Natural killer cell (primary cell): ENCODE results near the gene PRKN. TPM values are rescaled to one million over a fixed set of nuclear protein-coding genes. Genes with fewer than 3 reads are reported as not detected.

Experiments used
- ATAC-seq, 3 donors: fragments of 150-1000 bp in 2 of 3; fragments of 200-7000 bp in 1 of 3; cut with Tn5 transposase; 1 replicate in 1 of 3; 2 replicates in 2 of 3; pipeline ENCODE4 v1.10.0; 2021; ENCODE audit warnings: mild to moderate bottlenecking in 2 of 3, moderate library complexity in 2 of 3
- DNase-seq, 2 donors: peaks; one replicate each; pipeline versions ENCODE4 v3.0.0 to v3.0.0-alpha.2; 2013 to 2021; ENCODE audit warnings: mixed read lengths in 1 of 2
- H3K27ac ChIP-seq: one replicate; pipeline ENCODE4 v1.5.1; 2013; ENCODE audit warnings: mild to moderate bottlenecking, low read length
- H3K27me3 ChIP-seq: one replicate; pipeline ENCODE4 v1.6.1; 2013; ENCODE audit warnings: low read length; ENCODE audit not compliant: control insufficient read depth, insufficient read depth
- H3K36me3 ChIP-seq: one replicate; pipeline ENCODE4 v1.6.1; 2013; ENCODE audit warnings: low read length; ENCODE audit not compliant: control insufficient read depth, insufficient read depth
- H3K4me1 ChIP-seq: one replicate; pipeline ENCODE4 v1.6.1; 2013; ENCODE audit warnings: low read length; ENCODE audit not compliant: control insufficient read depth, insufficient read depth
- H3K4me3 ChIP-seq: one replicate; pipeline ENCODE4 v1.5.1; 2013; ENCODE audit warnings: low read length
- H3K9me3 ChIP-seq: one replicate; pipeline ENCODE4 v1.6.1; 2013; ENCODE audit warnings: low read length; ENCODE audit not compliant: control insufficient read depth, insufficient read depth
- H3K27ac Mint-ChIP-seq, 2 donors: one replicate each; pipeline ENCODE4 v1.8.0; 2022; ENCODE audit warnings: mild to moderate bottlenecking in 2 of 2, mixed read lengths in 2 of 2, moderate library complexity in 1 of 2
- H3K27me3 Mint-ChIP-seq, 2 donors: one replicate each; pipeline ENCODE4 v1.8.0; 2022; ENCODE audit warnings: low read depth in 2 of 2, mixed read lengths in 2 of 2
- H3K36me3 Mint-ChIP-seq: one replicate; pipeline ENCODE4 v1.8.0; 2022; ENCODE audit warnings: mixed read lengths
- H3K4me1 Mint-ChIP-seq, 2 donors: one replicate each; pipeline ENCODE4 v1.8.0; 2022; ENCODE audit warnings: mixed read lengths in 2 of 2
- H3K4me3 Mint-ChIP-seq: one replicate; pipeline ENCODE4 v1.8.0; 2022; ENCODE audit warnings: mild to moderate bottlenecking, moderate library complexity, mixed read lengths
- H3K9me3 Mint-ChIP-seq, 2 donors: one replicate each; pipeline ENCODE4 v1.8.0; 2022; ENCODE audit warnings: mixed read lengths in 2 of 2
- WGBS: methylation state at CpG from one replicate; pipeline ENCODE4 v1.1.7; 2013; ENCODE audit warnings: missing lambda C conversion rate; ENCODE audit not compliant: insufficient coverage; 5-methylcytosine and 5-hydroxymethylcytosine counted together
- intact Hi-C: fragments of 100-400 bp; cut with micrococcal nuclease; formaldehyde crosslinking; loops from one replicate; pipeline ENCODE4 v1.14.2; 2022
- total RNA-seq, 4 donors: library from RNA; stranded (reverse); fragments of 120-200 nt in 1 of 4; gene quantifications; one replicate each; pipeline versions ENCODE4 v1.2.3 to v1.2.4, GENCODE V29; 2013 to 2022
- TF ChIP-seq, protein P1 (sequence below): fragments of 200-600 bp; IDR thresholded peaks from one replicate; pipeline ENCODE4 v1.8.0; 2022; ENCODE audit warnings: antibody characterized with exemption

Gene PRKN
- total RNA-seq, 3 donors from 2014 or later (not counting 1 experiment from before 2014, with no cell fraction given): 1.4 to 1.9 (median 1.9) TPM

DNA sequence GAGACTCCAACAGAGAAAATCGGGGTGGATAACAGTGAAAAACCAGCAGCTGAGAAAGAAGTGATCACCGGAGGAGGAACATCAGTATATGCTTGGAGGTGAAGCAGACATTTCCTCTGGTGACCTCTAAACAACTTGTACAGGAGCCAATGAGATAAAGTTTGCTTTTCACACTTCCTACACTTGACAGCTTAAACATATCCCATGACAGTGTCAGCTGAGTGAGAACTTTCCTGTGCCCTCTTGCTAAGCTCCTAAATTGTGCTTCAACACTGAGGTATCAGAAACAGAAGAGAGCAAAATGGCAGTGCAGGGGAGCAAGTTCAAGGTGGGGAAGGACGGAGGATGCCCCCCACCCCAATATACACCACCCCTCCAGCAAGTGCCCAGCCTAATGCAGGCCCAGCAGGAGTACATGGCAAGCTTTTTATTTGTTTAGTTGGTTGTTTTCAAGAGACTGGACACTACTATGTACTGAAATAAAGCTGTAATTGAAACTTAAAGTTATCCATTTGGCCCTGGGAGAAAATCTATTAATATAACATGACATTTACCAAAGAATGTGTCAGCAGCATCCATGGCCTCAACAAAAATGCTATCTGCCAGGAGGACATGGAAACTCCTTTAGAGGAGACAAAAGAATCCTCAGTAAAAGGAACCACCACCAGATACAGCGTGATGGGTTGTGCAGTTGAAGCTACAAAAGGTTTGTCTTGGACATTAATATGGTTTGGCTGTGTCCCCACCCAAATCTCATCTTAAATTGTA, 540.2 kb downstream of the PRKN start:
- ATAC-seq: no peak
- no peaks in the 10 kb centered on the region for H3K36me3 Mint-ChIP-seq
- peaks cover 2 to 3% of the 10 kb centered on the region in 2 donors for H3K9me3 Mint-ChIP-seq
- intact Hi-C loops: no loop called here
- H3K27me3 Mint-ChIP-seq: no peaks in the 10 kb centered on the region
- H3K4me3 ChIP-seq: no peak overlapping the region
- no peak overlapping the region for H3K27ac ChIP-seq
- no peaks in the 10 kb centered on the region for H3K9me3 ChIP-seq
- no peak for DNase-seq
- 68% methylated on average over 2 of the region's 4 CpGs for WGBS
- H3K27ac Mint-ChIP-seq: no peak overlapping the region
- TF ChIP-seq, protein P1, sequence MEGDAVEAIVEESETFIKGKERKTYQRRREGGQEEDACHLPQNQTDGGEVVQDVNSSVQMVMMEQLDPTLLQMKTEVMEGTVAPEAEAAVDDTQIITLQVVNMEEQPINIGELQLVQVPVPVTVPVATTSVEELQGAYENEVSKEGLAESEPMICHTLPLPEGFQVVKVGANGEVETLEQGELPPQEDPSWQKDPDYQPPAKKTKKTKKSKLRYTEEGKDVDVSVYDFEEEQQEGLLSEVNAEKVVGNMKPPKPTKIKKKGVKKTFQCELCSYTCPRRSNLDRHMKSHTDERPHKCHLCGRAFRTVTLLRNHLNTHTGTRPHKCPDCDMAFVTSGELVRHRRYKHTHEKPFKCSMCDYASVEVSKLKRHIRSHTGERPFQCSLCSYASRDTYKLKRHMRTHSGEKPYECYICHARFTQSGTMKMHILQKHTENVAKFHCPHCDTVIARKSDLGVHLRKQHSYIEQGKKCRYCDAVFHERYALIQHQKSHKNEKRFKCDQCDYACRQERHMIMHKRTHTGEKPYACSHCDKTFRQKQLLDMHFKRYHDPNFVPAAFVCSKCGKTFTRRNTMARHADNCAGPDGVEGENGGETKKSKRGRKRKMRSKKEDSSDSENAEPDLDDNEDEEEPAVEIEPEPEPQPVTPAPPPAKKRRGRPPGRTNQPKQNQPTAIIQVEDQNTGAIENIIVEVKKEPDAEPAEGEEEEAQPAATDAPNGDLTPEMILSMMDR: no peak
- H3K4me1 ChIP-seq: no peaks in the 10 kb centered on the region
- H3K4me3 Mint-ChIP-seq: no peak overlapping the region
- no peaks in the 10 kb centered on the region for H3K27me3 ChIP-seq
- H3K36me3 ChIP-seq: no peaks in the 10 kb centered on the region
- H3K4me1 Mint-ChIP-seq: no peaks in the 10 kb centered on the region

- no peaks in the 10 kb centered on the region for H3K4me1 ChIP-seq
- H3K4me3 ChIP-seq: no peak overlapping the region
- DNase-seq (no peak), ATAC-seq (no peak)
- no peaks in the 10 kb centered on the region for H3K27me3 ChIP-seq
- TF ChIP-seq, protein P1: no peak
- no peak overlapping the region for H3K27ac ChIP-seq
- H3K27ac Mint-ChIP-seq: no peak overlapping the region
- no peaks in the 10 kb centered on the region for H3K4me1 Mint-ChIP-seq
- H3K9me3 ChIP-seq: no peaks in the 10 kb centered on the region
- H3K4me3 Mint-ChIP-seq: no peak overlapping the region
- intact Hi-C loops: no loop called here
- no peaks in the 10 kb centered on the region for H3K27me3 Mint-ChIP-seq
- H3K36me3 Mint-ChIP-seq: no peaks in the 10 kb centered on the region
- no peaks in the 10 kb centered on the region for H3K36me3 ChIP-seq
- H3K9me3 Mint-ChIP-seq: peaks cover 2 to 3% of the 10 kb centered on the region in 2 donors
- 91% methylated on average over 8 of the region's 9 CpGs for WGBS
These were observed 543.1 kb downstream of the PRKN start for GRCh38 chr6:162184465-162184864.

- no peak overlapping the region for H3K4me3 Mint-ChIP-seq
These were observed 545.7 kb downstream of the PRKN start for GRCh38 chr6:162181741-162182401.

More at GRCh38 chr6:162181741-162182401, 545.7 kb downstream of the PRKN start:
- H3K9me3 ChIP-seq: no peaks in the 10 kb centered on the region
- WGBS: 95% methylated on average over 2 of the region's 6 CpGs
- no peak overlapping the region for H3K4me3 ChIP-seq
- DNase-seq (no peak), ATAC-seq (no peak)
- Mint-ChIP-seq H3K27me3 (no peaks in the 10 kb centered on the region), H3K36me3 (no peaks in the 10 kb centered on the region), H3K4me1 (no peaks in the 10 kb centered on the region), H3K9me3 (no peaks in the 10 kb centered on the region), H3K27ac (no peak overlapping the region)
- no peaks in the 10 kb centered on the region for H3K36me3 ChIP-seq
- intact Hi-C loops: no loop called here
- TF ChIP-seq, protein P1: no peak
- H3K27me3 ChIP-seq: no peaks in the 10 kb centered on the region
- H3K27ac ChIP-seq: no peak overlapping the region
- H3K4me1 ChIP-seq: no peaks in the 10 kb centered on the region
